Measurements from ENCODE around the gene FARP2.

DNA sequence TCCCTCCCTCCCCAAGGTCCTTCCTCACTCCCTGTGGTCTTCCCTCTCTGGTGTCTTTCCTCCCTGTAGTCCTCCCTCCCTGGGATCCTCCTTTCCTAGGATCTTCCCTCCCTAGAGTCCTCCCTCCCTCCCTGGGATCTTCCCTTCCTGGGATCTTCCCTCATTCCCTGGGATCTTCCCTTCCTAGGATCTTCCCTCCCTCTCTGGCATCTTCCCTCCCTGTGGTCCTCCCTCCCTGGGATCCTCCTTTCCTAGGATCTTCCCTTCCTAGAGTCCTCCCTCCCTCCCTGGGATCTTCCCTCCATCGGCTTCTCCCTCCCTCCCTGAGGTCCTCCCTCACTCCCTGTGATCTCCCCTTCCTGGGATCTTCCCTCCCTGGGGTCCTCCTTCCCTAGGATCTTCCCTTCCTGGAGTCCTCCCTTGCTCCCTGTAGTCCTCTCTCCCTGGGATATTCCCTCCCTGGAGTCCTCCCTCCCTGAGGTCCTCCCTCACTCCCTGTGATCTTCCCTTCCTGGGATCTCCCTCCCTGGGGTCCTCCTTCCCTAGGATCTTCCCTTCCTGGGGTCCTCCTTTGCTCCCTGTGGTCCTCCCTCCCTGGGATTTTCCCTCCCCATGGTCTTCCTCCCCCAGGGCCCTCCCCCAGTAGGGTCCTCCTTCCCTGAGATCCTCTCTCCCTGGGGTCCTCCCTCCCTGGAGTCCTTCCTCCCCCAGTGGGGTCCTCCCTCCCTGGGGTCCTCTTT lies 129.3 kb downstream of the FARP2 start:
- TF ChIP-seq TAF1 (CRISPR knock-in tag; IDR thresholded peaks at IDR 0.05) (no peak), MXD3 (CRISPR knock-in tag; IDR thresholded peaks at IDR 0.05) (no peak), E2F5 (CRISPR knock-in tag; conservative IDR thresholded peaks at IDR 0.05) (no peak), NCOA5 (CRISPR knock-in tag; IDR thresholded peaks at IDR 0.05) (no peak), NCOA2 (CRISPR knock-in tag; IDR thresholded peaks at IDR 0.05) (no peak), FOSL2 (CRISPR knock-in tag; IDR thresholded peaks at IDR 0.05) (no peak), ZNF24 (IDR thresholded peaks at IDR 0.05) (no peak), ZNF777 (CRISPR knock-in tag; IDR thresholded peaks at IDR 0.05) (no peak), ZSCAN29 (CRISPR knock-in tag; conservative IDR thresholded peaks at IDR 0.05) (no peak), NONO (IDR thresholded peaks at IDR 0.05) (no peak), NONO (CRISPR knock-in tag; conservative IDR thresholded peaks at IDR 0.05) (no peak), RBAK (CRISPR knock-in tag; IDR thresholded peaks at IDR 0.05) (no peak), ISX (CRISPR knock-in tag; conservative IDR thresholded peaks at IDR 0.05) (no peak), ZSCAN9 (CRISPR knock-in tag; IDR thresholded peaks at IDR 0.05; ENCODE audit: borderline replicate concordance) (no peak)

Measured in HepG2 (cell line).